H1 (cell line): ENCODE data around the gene STX5. TPM values are rescaled to one million over a fixed set of nuclear protein-coding genes. Genes with fewer than 3 reads are reported as not detected.

Experiments
- CTCF ChIA-PET: fragments of 300-600 bp; sonication (Branson Sonifier 250); formaldehyde crosslinking; loops from one replicate; lab custom pipeline; 2021; ENCODE audit not compliant: partially characterized antibody; lab: Charles Lee
- POLR2A ChIA-PET: fragments of 300-600 bp; sonication (Branson Sonifier 250); formaldehyde crosslinking; loops from one replicate; lab custom pipeline; 2021; ENCODE audit warnings: inconsistent platforms; ENCODE audit not compliant: partially characterized antibody; lab: Charles Lee
- DNase-seq, 2 experiments: peaks; one replicate each; pipeline versions ENCODE4 v3.0.0 to v3.0.0-alpha.2; 2010 to 2022; ENCODE audit warnings: low spot score in 2 of 2, low read depth in 1 of 2, mixed read lengths in 1 of 2
- FAIRE-seq: peaks from 2 replicates; lab custom pipeline; 2011; peaks lifted over from hg19 to GRCh38; lab: Jason Lieb, UNC
- H2AFZ ChIP-seq: 2 replicates; pipeline ENCODE4 v1.8.1; 2012; ENCODE audit warnings: low read length, inconsistent platforms
- H2AK5ac ChIP-seq: 2 replicates; pipeline ENCODE4 v1.6.1; 2013; ENCODE audit warnings: low read depth, low read length
- H2BK120ac ChIP-seq: replicated peaks from 2 replicates; pipeline ENCODE3; 2013; ENCODE audit warnings: low read depth, low read length, inconsistent platforms
- H2BK12ac ChIP-seq: 2 replicates; pipeline ENCODE4 v1.6.1; 2013; ENCODE audit warnings: low read depth, low read length
- H2BK15ac ChIP-seq: 2 replicates; pipeline ENCODE4 v1.6.1; 2013; ENCODE audit warnings: low read length
- H2BK20ac ChIP-seq: 2 replicates; pipeline ENCODE4 v1.6.1; 2013; ENCODE audit warnings: low read length
- H2BK5ac ChIP-seq: 2 replicates; pipeline ENCODE4 v1.6.1; 2013; ENCODE audit warnings: low read depth, low read length
- H3K14ac ChIP-seq: 2 replicates; pipeline ENCODE4 v1.6.1; 2013; ENCODE audit warnings: inconsistent platforms; ENCODE audit not compliant: insufficient read length
- H3K18ac ChIP-seq: 2 replicates; pipeline ENCODE4 v1.6.1; 2013; ENCODE audit warnings: low read length; ENCODE audit errors: extremely low read depth
- H3K23ac ChIP-seq: 2 replicates; pipeline ENCODE4 v1.6.1; 2013; ENCODE audit warnings: inconsistent platforms; ENCODE audit not compliant: insufficient read length
- H3K23me2 ChIP-seq: 2 replicates; pipeline ENCODE4 v1.6.1; 2013; ENCODE audit warnings: low read depth, low read length
- H3K27ac ChIP-seq: 2 replicates; pipeline ENCODE4 v1.6.1; 2011; ENCODE audit warnings: low read depth, low read length, inconsistent platforms
- H3K27me3 ChIP-seq, 4 experiments: replicated peaks in 1 of 4; 1 replicate in 1 of 4; 2 replicates in 3 of 4; pipeline versions ENCODE4 v1.6.1 to v1.8.1; 2011 to 2013; ENCODE audit warnings: low read length in 3 of 4, mild to moderate bottlenecking in 3 of 4, inconsistent platforms in 2 of 4, mixed read lengths in 2 of 4, moderate library complexity in 1 of 4; ENCODE audit not compliant: control insufficient read depth in 3 of 4, insufficient read depth in 3 of 4; ENCODE audit errors: extremely low read depth in 1 of 4
- H3K36me3 ChIP-seq, 4 experiments: 2 replicates each; pipeline versions ENCODE4 v1.6.1 to v1.8.1; 2011 to 2013; ENCODE audit warnings: mild to moderate bottlenecking in 4 of 4, low read length in 3 of 4, moderate library complexity in 2 of 4, control low read depth in 1 of 4, inconsistent platforms in 1 of 4; ENCODE audit not compliant: insufficient read depth in 4 of 4, control insufficient read depth in 2 of 4
- H3K4ac ChIP-seq: replicated peaks from 2 replicates; pipeline ENCODE3; 2013; ENCODE audit warnings: low read length, low read depth, mixed read lengths, inconsistent platforms; ENCODE audit not compliant: insufficient read length
- H3K4me1 ChIP-seq, 4 experiments: replicated peaks in 1 of 4; 1 replicate in 1 of 4; 2 replicates in 3 of 4; pipeline versions ENCODE4 v1.6.1 to v1.8.1; 2011 to 2013; ENCODE audit warnings: low read length in 3 of 4, inconsistent platforms in 2 of 4, mixed read lengths in 1 of 4; ENCODE audit not compliant: insufficient read depth in 4 of 4, control insufficient read depth in 3 of 4
- H3K4me2 ChIP-seq, 2 experiments: 2 replicates each; pipeline versions ENCODE4 v1.6.1 to v1.8.1; 2011 to 2013; ENCODE audit warnings: low read depth in 2 of 2, low read length in 2 of 2, control low read depth in 1 of 2, inconsistent platforms in 1 of 2, mild to moderate bottlenecking in 1 of 2; ENCODE audit not compliant: insufficient read depth in 1 of 2
- H3K4me3 ChIP-seq, 4 experiments: fragments of 200-600, 300-600 bp in 1 of 4; sonication (generic), shearing (Covaris generic), sonication (Bioruptor Twin) in 1 of 4; 2 replicates each; pipeline versions ENCODE4 v1.5.1 to v1.8.1; 2011 to 2016; ENCODE audit warnings: low read length in 4 of 4, low read depth in 3 of 4, control low read depth in 2 of 4, inconsistent platforms in 2 of 4, mild to moderate bottlenecking in 2 of 4, mixed read lengths in 1 of 4, moderate library complexity in 1 of 4; ENCODE audit not compliant: insufficient read depth in 2 of 4; ENCODE audit errors: extremely low read depth in 1 of 4
- H3K56ac ChIP-seq: replicated peaks from 2 replicates; pipeline ENCODE3; 2013; ENCODE audit warnings: low read depth, mild to moderate bottlenecking, mixed read lengths, low read length, inconsistent platforms; ENCODE audit not compliant: insufficient read length
- H3K79me1 ChIP-seq: 2 replicates; pipeline ENCODE4 v1.6.1; 2013; ENCODE audit warnings: low read depth, low read length, control low read depth
- H3K79me2 ChIP-seq, 2 experiments: 2 replicates each; pipeline versions ENCODE4 v1.6.1 to v1.8.1; 2012 to 2013; ENCODE audit warnings: low read length in 2 of 2, mild to moderate bottlenecking in 2 of 2, inconsistent platforms in 1 of 2; ENCODE audit not compliant: insufficient read depth in 2 of 2, control insufficient read depth in 1 of 2
- H3K9ac ChIP-seq, 4 experiments: replicated peaks in 1 of 4; 1 replicate in 1 of 4; 2 replicates in 3 of 4; pipeline versions ENCODE4 v1.6.1 to v1.8.1; 2011 to 2013; ENCODE audit warnings: low read depth in 3 of 4, low read length in 3 of 4, control low read depth in 2 of 4, mild to moderate bottlenecking in 2 of 4, moderate library complexity in 2 of 4, inconsistent platforms in 1 of 4; ENCODE audit errors: extremely low read depth in 1 of 4
- H3K9me3 ChIP-seq, 2 experiments: 2 replicates each; pipeline versions ENCODE4 v1.6.1 to v1.8.1; 2012 to 2013; ENCODE audit warnings: mild to moderate bottlenecking in 2 of 2, moderate library complexity in 2 of 2, control low read depth in 1 of 2, inconsistent platforms in 1 of 2, low read depth in 1 of 2, low read length in 1 of 2, mixed read lengths in 1 of 2; ENCODE audit not compliant: insufficient read depth in 2 of 2
- H4K20me1 ChIP-seq, 2 experiments: replicated peaks in 1 of 2; 2 replicates each; pipeline versions ENCODE3 to v1.8.1; 2011 to 2013; ENCODE audit warnings: inconsistent platforms in 2 of 2, low read length in 2 of 2, mild to moderate bottlenecking in 1 of 2; ENCODE audit not compliant: insufficient read depth in 2 of 2, control insufficient read depth in 1 of 2
- H4K5ac ChIP-seq: 2 replicates; pipeline ENCODE4 v1.6.1; 2013; ENCODE audit warnings: low read length, low read depth, mixed read lengths, inconsistent platforms; ENCODE audit not compliant: insufficient read length
- H4K8ac ChIP-seq: 2 replicates; pipeline ENCODE4 v1.8.0; 2013; ENCODE audit warnings: mild to moderate bottlenecking, moderate library complexity, low read length, inconsistent platforms; ENCODE audit not compliant: insufficient read depth; ENCODE audit errors: extremely low read depth
- H4K91ac ChIP-seq: replicated peaks from 2 replicates; pipeline ENCODE3; 2013; ENCODE audit warnings: low read length, mixed read lengths, inconsistent platforms; ENCODE audit not compliant: insufficient read length
- BRCA1 ChIP-seq: IDR thresholded peaks from 2 replicates; pipeline ENCODE4 v1.6.1; 2012; ENCODE audit warnings: low read depth, low read length, improper control_type of control experiment
- RAD21 ChIP-seq, 2 experiments: IDR thresholded peaks in 1 of 2; conservative IDR thresholded peaks in 1 of 2; 2 replicates each; pipeline ENCODE4 v1.6.1; 2011; ENCODE audit warnings: low read depth in 2 of 2, low read length in 2 of 2, improper control_type of control experiment in 1 of 2, inconsistent platforms in 1 of 2, mild to moderate bottlenecking in 1 of 2, moderate library complexity in 1 of 2
- RFX5 ChIP-seq: IDR thresholded peaks from 2 replicates; pipeline ENCODE4 v1.6.1; 2011; ENCODE audit warnings: low read depth, low read length, improper control_type of control experiment, borderline replicate concordance
- SIN3A ChIP-seq, 2 experiments: IDR thresholded peaks in 1 of 2; conservative IDR thresholded peaks in 1 of 2; 2 replicates each; pipeline ENCODE4 v1.6.1; 2011 to 2012; ENCODE audit warnings: low read length in 2 of 2, improper control_type of control experiment in 1 of 2, low read depth in 1 of 2, mild to moderate bottlenecking in 1 of 2
- SRF ChIP-seq: IDR thresholded peaks from 2 replicates; pipeline ENCODE4 v1.6.1; 2011; ENCODE audit warnings: mild to moderate bottlenecking, low read depth, low read length, moderate library complexity
- WGBS, 2 experiments: shearing (Covaris generic) in 1 of 2; methylation state at CpG; one replicate each; pipeline versions ENCODE4 v1.1.6 to v1.1.7; 2013 to 2015; ENCODE audit warnings: low lambda C conversion rate in 2 of 2, mixed read lengths in 2 of 2, inconsistent platforms in 1 of 2, low coverage in 1 of 2, missing lambda C conversion rate in 1 of 2; ENCODE audit not compliant: insufficient replicate concordance in 2 of 2, insufficient coverage in 1 of 2, insufficient read length in 1 of 2; ENCODE audit errors: extremely low coverage in 1 of 2, missing lambda C conversion rate in 1 of 2; 5-methylcytosine and 5-hydroxymethylcytosine counted together
- polyA plus RNA-seq, 7 experiments: library from polyadenylated mRNA; depleted of rRNA in 3 of 7; stranded (reverse) in 5 of 7; unstranded in 2 of 7; fragments of >200 nt in 5 of 7; fragments of 200-250 nt in 2 of 7; gene quantifications; 1 replicate in 5 of 7; 2 replicates in 1 of 7; 4 replicates in 1 of 7; pipeline versions ENCODE4 v1.2.1 to v1.2.3, GENCODE V29; 2011 to 2013; ENCODE audit warnings: missing spikeins in 2 of 7, mixed read lengths in 2 of 7
- total RNA-seq: library from RNA; stranded (reverse); fragmentation: NEBNext Ultra II Directional; extraction: Animal tissue kit (Norgen Biotek cat#: 25700); gene quantifications from 2 replicates; pipeline ENCODE4 v1.2.1, GENCODE V29; 2021
- TF ChIP-seq, protein P1 (sequence below): IDR thresholded peaks from 2 replicates; pipeline ENCODE4 v1.6.1; 2011; ENCODE audit warnings: low read depth, mild to moderate bottlenecking, low read length; ENCODE audit not compliant: insufficient read depth
- TF ChIP-seq, protein P2 (sequence below): IDR thresholded peaks from 2 replicates; pipeline ENCODE4 v1.6.1; 2012; ENCODE audit warnings: low read length, inconsistent platforms

The STX5 gene
- total and polyA plus RNA-seq, 2 of the 8 experiments (the other 6 are each of a cell fraction or from before 2014, with no cell fraction given): 24.2 to 28.5 TPM

DNA sequence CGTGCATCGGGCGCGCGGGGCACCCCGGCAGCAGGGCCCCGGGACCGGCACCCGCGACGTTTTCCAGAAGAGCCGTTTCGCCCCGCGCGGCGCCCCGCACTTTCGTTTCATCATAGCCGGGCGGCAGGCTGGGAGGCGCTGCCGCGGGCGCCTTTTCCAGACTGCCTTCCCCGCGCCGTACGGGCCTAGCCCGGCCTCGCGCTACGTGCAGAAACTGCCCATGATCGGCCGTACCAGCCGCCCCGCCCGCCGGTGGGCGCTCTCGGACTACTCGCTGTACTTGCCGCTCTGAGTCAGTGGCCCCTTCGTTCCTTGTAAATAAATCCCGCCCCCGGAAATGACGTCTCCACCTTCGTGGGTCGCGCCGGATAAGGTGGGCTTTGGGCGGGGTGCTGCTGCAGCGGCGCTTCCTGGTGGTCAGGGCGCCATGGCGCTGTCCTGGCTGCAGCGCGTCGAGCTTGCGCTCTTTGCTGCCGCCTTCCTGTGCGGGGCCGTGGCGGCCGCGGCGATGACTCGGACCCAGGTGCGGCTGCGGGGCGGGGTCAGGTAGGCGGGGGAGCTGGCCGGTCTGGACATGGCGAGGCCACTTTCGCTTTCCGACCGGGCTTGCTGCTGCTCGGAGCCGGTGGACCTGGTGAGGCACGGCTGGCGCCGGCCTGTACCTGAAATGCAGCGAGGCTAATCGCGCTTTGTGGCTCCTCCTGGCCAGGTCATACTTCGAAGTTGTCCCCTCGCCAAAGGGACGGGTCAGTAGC, 44.7 kb downstream of the STX5 start, which contains the start of gene TMEM179B:
Gene TMEM179B, plus strand, starts transcription at position 398 of the 755 bp plus-strand sequence. Its CDS starts 30 bp downstream, at position 428.
- Histone ChIP-seq H3K56ac (peak within 1 kb of the TSS; percentile 12), H2BK15ac (peak within 1 kb of the TSS; percentile 81; the same call in 1 of the 2 replicates), H3K4me3 (peak within 1 kb of the TSS; percentile 77 to 97 (median 90)), H3K4me1 (peaks cover 0 to 6% (median 2%) of the 10 kb centered on the region in 4 experiments; a peak in 4 of 7 replicates), H3K9ac (peak within 1 kb of the TSS; percentile 82 to 93 (median 90)), H4K5ac (peak within 1 kb of the TSS; percentile 94), H3K9me3 (no peaks in the 10 kb centered on the region), H3K36me3 (peaks cover 0 to 24% (median 10%) of the 10 kb centered on the region in 4 experiments; a peak in 7 of 8 replicates), H3K79me2 (peaks cover 0 to 33% of the 10 kb centered on the region in 2 experiments; a peak in 2 of 4 replicates), H2BK12ac (peak within 1 kb of the TSS; percentile 21), H2BK120ac (peak within 1 kb of the TSS; percentile 24), H3K14ac (no peak within 1 kb of the TSS), H2AFZ (peak within 1 kb of the TSS; percentile 8; the same call in 1 of the 2 replicates), H3K27ac (peak within 1 kb of the TSS; percentile 90), H3K23ac (no peak within 1 kb of the TSS), H4K20me1 (peaks cover 0 to 3% of the 10 kb centered on the region in 2 experiments), H4K8ac (peak within 1 kb of the TSS; percentile 99), H2BK5ac (peak within 1 kb of the TSS; percentile 98), H2AK5ac (0 out of 2 replicates have a peak within 1 kb of the TSS, but pooled peaks have one; percentile 4), H3K4me2 (peak within 1 kb of the TSS; percentile 69 to 73), H3K79me1 (peaks cover 7% of the 10 kb centered on the region; the same call in 1 of the 2 replicates), H3K23me2 (no peaks in the 10 kb centered on the region; the same call in 1 of the 2 replicates), H3K27me3 (no peaks in the 10 kb centered on the region), H3K18ac (peak within 1 kb of the TSS; percentile 95), H2BK20ac (no peak within 1 kb of the TSS), H4K91ac (peak within 1 kb of the TSS; percentile 84), H3K4ac (peak within 1 kb of the TSS; percentile 16)
- 2% methylated on average over 70 of the region's 88 CpGs; no CpG with 5 or more reads in 1 of the 2 experiments for WGBS, 2 experiments
- CTCF ChIA-PET: interaction anchor here (0.6 to 6.4 kb wide), 45 partner anchors 9 to 1397 kb away, joined by 3 to 94 read pairs (median 4); partner anchors contain the start of genes HNRNPUL2, LBHD1, SLC3A2 and TAF6L
- FAIRE-seq: no peak
- peak; percentile 93 to 98 for DNase-seq
- POLR2A ChIA-PET: interaction anchor here (0.7 to 15.9 kb wide), 41 partner anchors 10 to 236 kb away, joined by 3 to 251 read pairs (median 6); partner anchors contain the start of genes C11orf98, CSKMT, GANAB and HNRNPUL2
- TF ChIP-seq SIN3A (conservative IDR thresholded peaks at IDR 0.05 in 1 of 2, IDR thresholded peaks at IDR 0.05 in 1 of 2; ENCODE audit: low read depth in 1 of 2, low read length in 2 of 2) (peak in 1 of 2 experiments; percentile 70; a peak in 3 of 4 replicates), RAD21 (IDR thresholded peaks at IDR 0.05 in 1 of 2, conservative IDR thresholded peaks at IDR 0.05 in 1 of 2; ENCODE audit: low read depth in 2 of 2, low read length in 2 of 2) (peak; percentile 44 to 51), BRCA1 (no peak), RFX5 (no peak), SRF (peak; percentile 64)
- TF ChIP-seq, protein P1, sequence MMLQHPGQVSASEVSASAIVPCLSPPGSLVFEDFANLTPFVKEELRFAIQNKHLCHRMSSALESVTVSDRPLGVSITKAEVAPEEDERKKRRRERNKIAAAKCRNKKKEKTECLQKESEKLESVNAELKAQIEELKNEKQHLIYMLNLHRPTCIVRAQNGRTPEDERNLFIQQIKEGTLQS: 0 out of 2 replicates have a peak, but pooled peaks have one; percentile 14
- TF ChIP-seq, protein P2, sequence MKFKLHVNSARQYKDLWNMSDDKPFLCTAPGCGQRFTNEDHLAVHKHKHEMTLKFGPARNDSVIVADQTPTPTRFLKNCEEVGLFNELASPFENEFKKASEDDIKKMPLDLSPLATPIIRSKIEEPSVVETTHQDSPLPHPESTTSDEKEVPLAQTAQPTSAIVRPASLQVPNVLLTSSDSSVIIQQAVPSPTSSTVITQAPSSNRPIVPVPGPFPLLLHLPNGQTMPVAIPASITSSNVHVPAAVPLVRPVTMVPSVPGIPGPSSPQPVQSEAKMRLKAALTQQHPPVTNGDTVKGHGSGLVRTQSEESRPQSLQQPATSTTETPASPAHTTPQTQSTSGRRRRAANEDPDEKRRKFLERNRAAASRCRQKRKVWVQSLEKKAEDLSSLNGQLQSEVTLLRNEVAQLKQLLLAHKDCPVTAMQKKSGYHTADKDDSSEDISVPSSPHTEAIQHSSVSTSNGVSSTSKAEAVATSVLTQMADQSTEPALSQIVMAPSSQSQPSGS: peak; percentile 32; the same call in 1 of the 2 replicates
